Uterus (tissue), 4 donors: ENCODE results near the gene MAML2. TPM values are rescaled to one million over a fixed set of nuclear protein-coding genes. Genes with fewer than 3 reads are reported as not detected.

Source experiments
- DNase-seq, 2 donors: peaks; one replicate each; pipeline ENCODE4 v3.0.0-alpha.2; 2019 to 2020
- H3K27ac ChIP-seq, 2 donors: fragments of 200-600 bp; sonication (generic); 1 replicate in 1 of 2; 2 replicates in 1 of 2; pipeline ENCODE4 v1.5.1; 2016 to 2018
- H3K27me3 ChIP-seq, 2 donors: fragments of 200-600 bp; sonication (generic); one replicate each; pipeline ENCODE4 v1.5.1; 2018 to 2019; ENCODE audit warnings: control low read depth in 1 of 2
- H3K36me3 ChIP-seq, 2 donors: fragments of 200-600 bp; sonication (generic); one replicate each; pipeline ENCODE4 v1.5.1; 2019; ENCODE audit warnings: control low read depth in 1 of 2
- H3K4me1 ChIP-seq, 2 donors: fragments of 200-600 bp; sonication (generic); one replicate each; pipeline ENCODE4 v1.5.1; 2018 to 2019; ENCODE audit warnings: control low read depth in 1 of 2
- H3K4me3 ChIP-seq, 2 donors: fragments of 200-600 bp; sonication (generic); 1 replicate in 1 of 2; 2 replicates in 1 of 2; pipeline ENCODE4 v1.5.1; 2018 to 2019; ENCODE audit warnings: mild to moderate bottlenecking in 1 of 2
- H3K9me3 ChIP-seq, 2 donors: fragments of 200-600 bp; sonication (generic); one replicate each; pipeline ENCODE4 v1.5.1; 2019; ENCODE audit warnings: control low read depth in 1 of 2
- POLR2A ChIP-seq, 2 donors: fragments of 450-650 bp; IDR thresholded peaks; one replicate each; pipeline ENCODE4 v1.6.1; 2016; ENCODE audit warnings: antibody characterized with exemption in 2 of 2, mild to moderate bottlenecking in 1 of 2, moderate library complexity in 1 of 2
- intact Hi-C: fragments of 100-400 bp; cut with DNase I; formaldehyde crosslinking; loops from one replicate; pipeline ENCODE4 v1.15.1; 2023; ENCODE audit warnings: low total_unique reads
- total RNA-seq, 4 donors: library from RNA; depleted of rRNA in 3 of 4; stranded (reverse); fragments of >200 nt in 3 of 4; gene quantifications; one replicate each; pipeline versions ENCODE4 v1.1.0 to v1.2.4, GENCODE V29; 2014 to 2023
- TF ChIP-seq, protein P1 (sequence below), 4 experiments: fragments of 200-600 bp in 2 of 4; fragments of 450-650 bp in 2 of 4; sonication (generic) in 2 of 4; IDR thresholded peaks; one replicate each; pipeline ENCODE4 v1.5.1; 2016 to 2019; ENCODE audit warnings: antibody characterized with exemption in 4 of 4, mild to moderate bottlenecking in 2 of 4, moderate library complexity in 1 of 4
- donor health status: DM: yes; HTN: yes; CAD: no.

MAML2 gene
- total RNA-seq, 4 donors from 2014 or later = 8.2 to 35.9 (median 19.8) TPM

DNA sequence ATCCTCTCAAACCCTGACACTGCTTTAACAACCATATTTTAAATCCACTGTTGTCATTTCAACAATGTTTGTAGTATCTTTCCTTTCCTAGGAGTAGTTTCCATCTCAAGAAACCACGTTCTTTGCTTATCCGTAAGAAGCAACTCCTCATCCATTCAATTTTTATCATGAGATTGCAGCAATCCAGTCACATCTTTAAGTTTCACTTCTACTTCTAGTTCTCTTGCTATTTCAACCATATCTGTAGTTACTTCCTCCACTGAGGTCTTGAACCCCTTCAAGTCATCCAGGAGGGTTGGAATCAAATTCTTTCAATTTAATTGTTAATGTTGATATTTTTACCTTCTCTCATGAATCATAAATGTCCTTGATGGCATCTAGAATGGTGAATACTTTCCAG, 24.3 kb upstream of the MAML2 start:
- no peaks in the 10 kb centered on the region for H3K36me3 ChIP-seq
- TF ChIP-seq, protein P1, sequence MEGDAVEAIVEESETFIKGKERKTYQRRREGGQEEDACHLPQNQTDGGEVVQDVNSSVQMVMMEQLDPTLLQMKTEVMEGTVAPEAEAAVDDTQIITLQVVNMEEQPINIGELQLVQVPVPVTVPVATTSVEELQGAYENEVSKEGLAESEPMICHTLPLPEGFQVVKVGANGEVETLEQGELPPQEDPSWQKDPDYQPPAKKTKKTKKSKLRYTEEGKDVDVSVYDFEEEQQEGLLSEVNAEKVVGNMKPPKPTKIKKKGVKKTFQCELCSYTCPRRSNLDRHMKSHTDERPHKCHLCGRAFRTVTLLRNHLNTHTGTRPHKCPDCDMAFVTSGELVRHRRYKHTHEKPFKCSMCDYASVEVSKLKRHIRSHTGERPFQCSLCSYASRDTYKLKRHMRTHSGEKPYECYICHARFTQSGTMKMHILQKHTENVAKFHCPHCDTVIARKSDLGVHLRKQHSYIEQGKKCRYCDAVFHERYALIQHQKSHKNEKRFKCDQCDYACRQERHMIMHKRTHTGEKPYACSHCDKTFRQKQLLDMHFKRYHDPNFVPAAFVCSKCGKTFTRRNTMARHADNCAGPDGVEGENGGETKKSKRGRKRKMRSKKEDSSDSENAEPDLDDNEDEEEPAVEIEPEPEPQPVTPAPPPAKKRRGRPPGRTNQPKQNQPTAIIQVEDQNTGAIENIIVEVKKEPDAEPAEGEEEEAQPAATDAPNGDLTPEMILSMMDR (IDR thresholded peaks at IDR 0.05) = no peak
- no peak for TF ChIP-seq POLR2A (IDR thresholded peaks at IDR 0.05)

DNA sequence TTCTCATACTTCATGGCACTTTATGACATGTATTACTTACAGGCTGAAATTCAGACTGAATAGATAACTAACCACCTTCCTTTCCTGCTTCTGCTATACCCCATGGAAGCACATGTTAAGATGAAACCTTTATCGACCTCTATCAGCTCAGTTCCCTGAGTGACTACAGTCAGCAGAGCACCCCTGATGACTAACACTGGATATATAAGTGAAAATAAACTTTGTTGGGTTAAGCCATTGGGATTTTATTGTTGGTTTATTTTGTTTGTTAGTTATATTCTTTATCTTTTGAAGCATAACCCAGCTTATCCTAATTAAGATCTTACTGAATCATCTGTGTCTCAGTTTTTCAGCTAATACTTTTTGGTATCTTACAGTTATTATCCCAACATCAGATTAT, 23.0 kb upstream of the MAML2 start:
- no peaks in the 10 kb centered on the region for H3K4me1 ChIP-seq
- no peaks in the 10 kb centered on the region for H3K36me3 ChIP-seq
- H3K4me3 ChIP-seq = no peak overlapping the region
- DNase-seq = no peak
- H3K9me3 ChIP-seq = no peaks in the 10 kb centered on the region
- H3K27ac ChIP-seq = no peak overlapping the region
- TF ChIP-seq POLR2A (IDR thresholded peaks at IDR 0.05) = no peak
- TF ChIP-seq, protein P1 (IDR thresholded peaks at IDR 0.05) = no peak
- intact Hi-C loops = no loop called here
- H3K27me3 ChIP-seq = no peaks in the 10 kb centered on the region

More for the DNA sequence above, 24.3 kb upstream of the MAML2 start:
- intact Hi-C loops = no loop called here
- Histone ChIP-seq H3K4me3 (no peak overlapping the region), H3K4me1 (no peaks in the 10 kb centered on the region), H3K27ac (no peak overlapping the region), H3K27me3 (no peaks in the 10 kb centered on the region), H3K9me3 (no peaks in the 10 kb centered on the region)
- DNase-seq = no peak

DNA sequence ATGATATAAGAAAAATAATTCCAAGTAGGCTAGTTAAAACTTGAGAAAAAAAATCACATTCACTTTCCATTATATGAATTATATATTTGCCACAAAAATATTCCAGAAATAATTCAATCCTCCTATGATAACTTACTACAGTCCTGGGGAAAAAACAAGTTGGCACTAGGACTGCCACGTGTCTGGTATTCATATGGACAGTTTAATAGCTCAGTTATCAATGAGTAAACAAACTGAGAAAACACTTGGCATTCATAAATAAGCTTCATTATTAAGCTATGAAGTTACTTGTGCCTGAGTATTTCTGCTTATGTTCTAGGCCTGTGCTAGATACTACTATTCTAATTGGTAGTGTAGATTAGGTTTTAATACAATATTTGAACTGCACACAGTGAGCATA, 22.5 kb upstream of the MAML2 start:
- Histone ChIP-seq H3K36me3 (no peaks in the 10 kb centered on the region), H3K9me3 (no peaks in the 10 kb centered on the region), H3K4me1 (no peaks in the 10 kb centered on the region), H3K4me3 (no peak overlapping the region), H3K27me3 (no peaks in the 10 kb centered on the region), H3K27ac (no peak overlapping the region)
- no peak for DNase-seq
- TF ChIP-seq, protein P1 (IDR thresholded peaks at IDR 0.05) = no peak
- TF ChIP-seq POLR2A (IDR thresholded peaks at IDR 0.05) = no peak
- intact Hi-C loops = no loop called here

DNA sequence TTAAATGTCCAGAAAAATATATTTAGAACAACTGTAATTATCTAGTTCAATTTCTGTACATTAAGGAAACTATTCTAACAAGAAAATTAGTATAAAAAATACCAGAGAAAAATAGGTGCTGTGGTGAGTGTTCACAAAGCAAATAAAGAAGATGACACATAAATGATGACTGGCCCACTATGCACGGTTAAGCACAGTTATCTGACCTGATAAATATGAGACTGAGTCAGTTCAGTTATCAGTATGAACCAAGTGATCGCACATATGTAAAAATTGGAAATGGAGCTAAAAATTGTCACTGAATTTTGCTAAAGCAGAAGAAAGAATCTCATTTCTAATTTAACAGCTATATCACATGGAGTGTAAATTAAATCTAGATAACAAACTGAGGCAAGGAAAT, 18.8 kb upstream of the MAML2 start:
- TF ChIP-seq, protein P1 (IDR thresholded peaks at IDR 0.05) = no peak
- no peak for TF ChIP-seq POLR2A (IDR thresholded peaks at IDR 0.05)
- Histone ChIP-seq H3K27me3 (no peaks in the 10 kb centered on the region), H3K27ac (no peak overlapping the region), H3K4me1 (no peaks in the 10 kb centered on the region), H3K9me3 (no peaks in the 10 kb centered on the region), H3K4me3 (no peak overlapping the region), H3K36me3 (no peaks in the 10 kb centered on the region)
- DNase-seq = no peak
- intact Hi-C loops = no loop called here

DNA sequence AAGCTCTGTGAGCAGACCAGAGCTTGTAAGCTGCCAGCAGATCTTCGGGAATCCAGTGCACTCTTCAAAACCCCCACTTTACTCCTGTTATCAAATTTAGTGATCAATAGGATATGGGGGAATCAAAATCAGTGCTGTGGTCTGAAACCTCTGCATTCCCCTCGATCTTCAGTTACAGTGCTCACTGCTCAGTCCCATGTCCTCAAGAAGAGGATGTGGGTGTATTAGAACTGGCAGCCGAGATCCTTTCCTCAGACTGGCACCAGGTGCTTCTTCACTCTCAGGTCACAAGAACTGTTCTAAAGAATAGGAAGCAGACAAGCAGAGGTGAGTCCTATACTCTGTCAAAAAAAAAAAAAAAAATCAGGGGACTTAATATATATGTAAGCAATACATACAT, 15.3 kb upstream of the MAML2 start:
- no peaks in the 10 kb centered on the region for H3K27me3 ChIP-seq
- no peaks in the 10 kb centered on the region for H3K4me1 ChIP-seq
- H3K9me3 ChIP-seq = no peaks in the 10 kb centered on the region
- DNase-seq = no peak
- no peak for TF ChIP-seq POLR2A (IDR thresholded peaks at IDR 0.05)
- TF ChIP-seq, protein P1 (IDR thresholded peaks at IDR 0.05) = no peak
- H3K4me3 ChIP-seq = no peak overlapping the region
- H3K27ac ChIP-seq = no peak overlapping the region
- no peaks in the 10 kb centered on the region for H3K36me3 ChIP-seq
- intact Hi-C loops = no loop called here
